D721Med (cell line): ENCODE data around the gene CPNE5.

ENCODE experiments used
- DNase-seq: peaks from one replicate; pipeline ENCODE4 v3.0.0; 2011; ENCODE audit warnings: low spot score; ENCODE audit not compliant: insufficient read length
- FAIRE-seq: peaks from 2 replicates; lab custom pipeline; 2011; peaks lifted over from hg19 to GRCh38; lab: Jason Lieb, UNC
- TF ChIP-seq, protein P1 (sequence below): IDR thresholded peaks from 2 replicates; pipeline ENCODE4 v1.5.1; 2012; ENCODE audit warnings: mild to moderate bottlenecking, control low read depth; ENCODE audit not compliant: insufficient read depth; ENCODE audit errors: missing control alignments

CPNE5 gene

DNA sequence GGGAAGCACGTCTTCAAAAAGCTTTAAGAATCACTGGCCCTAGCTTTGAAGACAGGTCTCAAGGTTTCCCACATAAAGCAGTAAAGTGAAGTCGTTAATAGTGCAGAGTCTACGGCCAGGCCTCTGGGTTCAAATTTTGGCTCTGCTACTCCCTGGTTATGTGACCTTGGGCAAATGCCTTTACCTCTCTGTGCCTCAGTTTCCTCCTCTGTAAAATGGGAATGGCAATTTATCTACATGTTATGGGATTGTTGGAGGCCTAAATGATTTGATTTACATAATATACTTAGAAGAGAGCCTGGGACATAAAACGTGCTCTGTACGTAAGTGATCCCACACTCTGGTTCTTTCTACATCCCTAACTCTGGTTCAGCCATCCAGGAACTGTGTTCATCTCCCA, 32.1 kb downstream of the CPNE5 start:
- TF ChIP-seq, protein P1, sequence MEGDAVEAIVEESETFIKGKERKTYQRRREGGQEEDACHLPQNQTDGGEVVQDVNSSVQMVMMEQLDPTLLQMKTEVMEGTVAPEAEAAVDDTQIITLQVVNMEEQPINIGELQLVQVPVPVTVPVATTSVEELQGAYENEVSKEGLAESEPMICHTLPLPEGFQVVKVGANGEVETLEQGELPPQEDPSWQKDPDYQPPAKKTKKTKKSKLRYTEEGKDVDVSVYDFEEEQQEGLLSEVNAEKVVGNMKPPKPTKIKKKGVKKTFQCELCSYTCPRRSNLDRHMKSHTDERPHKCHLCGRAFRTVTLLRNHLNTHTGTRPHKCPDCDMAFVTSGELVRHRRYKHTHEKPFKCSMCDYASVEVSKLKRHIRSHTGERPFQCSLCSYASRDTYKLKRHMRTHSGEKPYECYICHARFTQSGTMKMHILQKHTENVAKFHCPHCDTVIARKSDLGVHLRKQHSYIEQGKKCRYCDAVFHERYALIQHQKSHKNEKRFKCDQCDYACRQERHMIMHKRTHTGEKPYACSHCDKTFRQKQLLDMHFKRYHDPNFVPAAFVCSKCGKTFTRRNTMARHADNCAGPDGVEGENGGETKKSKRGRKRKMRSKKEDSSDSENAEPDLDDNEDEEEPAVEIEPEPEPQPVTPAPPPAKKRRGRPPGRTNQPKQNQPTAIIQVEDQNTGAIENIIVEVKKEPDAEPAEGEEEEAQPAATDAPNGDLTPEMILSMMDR, result no peak
- DNase-seq, result no peak
- FAIRE-seq, result no peak

DNA sequence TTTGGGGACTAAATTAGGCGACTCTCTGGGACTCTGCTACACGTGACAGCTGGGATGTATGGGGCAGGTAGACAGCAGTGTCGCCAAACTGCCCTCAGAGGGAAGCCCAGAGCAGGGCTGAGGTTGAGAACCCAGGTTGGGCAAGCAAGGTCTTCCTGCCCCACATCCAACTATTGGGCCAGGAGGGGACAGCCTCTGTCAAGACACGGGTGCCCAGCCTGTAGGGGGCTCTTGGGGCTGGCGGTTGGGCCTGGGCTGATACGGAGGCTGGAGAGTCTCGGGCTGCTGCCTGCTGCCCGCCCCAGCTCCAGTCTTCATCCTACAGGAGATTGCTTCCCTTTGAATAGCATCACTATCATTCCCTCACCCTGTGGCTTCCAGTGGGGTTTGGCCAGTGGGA, 33.3 kb downstream of the CPNE5 start:
- TF ChIP-seq, protein P1, result no peak
- no peak for FAIRE-seq
- no peak for DNase-seq

DNA sequence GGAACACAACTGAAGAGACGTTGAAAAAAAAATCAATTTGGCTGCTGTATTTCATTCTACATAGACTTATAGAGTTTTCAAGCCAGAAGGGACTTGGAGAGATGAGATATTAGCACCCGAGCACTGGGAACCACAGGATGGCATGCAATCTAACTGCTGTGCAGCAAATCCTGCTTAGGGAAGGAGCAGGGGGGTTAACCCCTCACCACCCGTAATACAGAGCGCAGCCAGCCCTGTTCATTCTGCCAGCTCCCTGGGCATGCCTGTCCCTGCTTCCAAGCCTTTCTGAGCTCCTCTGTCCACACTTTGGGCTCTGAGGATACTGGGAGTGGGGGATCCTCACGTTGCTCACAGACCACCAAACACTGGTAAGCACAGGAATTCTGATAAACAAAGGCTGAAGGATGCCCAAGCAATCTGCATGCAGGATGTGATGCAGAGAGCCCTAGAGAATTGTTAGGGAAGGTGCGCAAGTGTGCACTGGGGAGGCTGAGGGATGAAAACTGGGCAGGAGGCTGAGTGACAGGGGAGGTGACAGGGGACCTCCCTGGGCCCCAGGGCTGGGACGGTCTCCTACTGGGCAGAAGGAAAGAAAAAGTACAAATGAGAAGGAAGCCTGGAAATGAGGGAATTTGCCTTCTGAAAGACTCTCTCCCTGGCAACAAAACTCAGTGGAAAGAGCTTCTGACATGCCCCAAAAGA, 34.0 kb downstream of the CPNE5 start:
- peak; percentile 87 for DNase-seq
- TF ChIP-seq, protein P1, result no peak
- FAIRE-seq, result no peak

DNA sequence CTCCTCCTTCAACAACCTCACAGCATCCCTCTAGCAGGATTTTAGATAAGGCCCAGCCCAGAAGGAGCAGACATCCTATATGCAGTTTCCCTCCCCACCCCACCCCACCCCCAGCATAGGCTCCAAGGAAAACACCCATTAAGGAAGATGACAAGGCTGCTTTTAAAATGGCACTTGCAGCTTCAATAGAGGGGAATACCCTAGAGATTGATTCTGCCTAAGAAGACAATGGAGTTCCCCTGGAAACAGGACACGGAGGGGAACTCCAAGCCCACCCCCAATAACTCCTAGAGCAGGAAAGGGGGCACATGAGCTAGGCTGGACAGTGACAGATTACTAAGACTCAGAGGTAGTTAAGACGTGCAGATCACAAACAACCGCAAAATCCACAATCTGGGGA, 34.7 kb downstream of the CPNE5 start:
- TF ChIP-seq, protein P1, result no peak
- DNase-seq, result no peak
- no peak for FAIRE-seq

DNA sequence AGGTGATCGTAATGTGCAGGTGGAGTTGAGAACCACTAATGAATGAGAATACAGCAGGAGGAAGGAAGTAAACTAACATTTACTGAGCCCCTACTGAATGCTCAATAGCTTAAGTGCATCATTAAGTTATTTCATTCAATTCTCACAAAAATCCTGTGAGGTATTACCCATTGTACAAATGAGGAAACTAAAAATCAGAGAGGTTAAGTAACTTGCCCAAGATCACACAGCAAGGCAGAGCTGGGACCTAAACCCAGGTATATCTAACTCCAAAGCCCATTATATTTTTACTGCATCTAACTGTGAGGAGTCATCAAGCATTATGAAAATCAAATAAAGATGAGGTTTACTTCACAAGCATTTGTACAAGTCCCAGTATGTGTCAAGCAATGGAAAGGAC, 35.3 kb downstream of the CPNE5 start:
- TF ChIP-seq, protein P1, result no peak
- FAIRE-seq, result no peak
- no peak for DNase-seq

DNA sequence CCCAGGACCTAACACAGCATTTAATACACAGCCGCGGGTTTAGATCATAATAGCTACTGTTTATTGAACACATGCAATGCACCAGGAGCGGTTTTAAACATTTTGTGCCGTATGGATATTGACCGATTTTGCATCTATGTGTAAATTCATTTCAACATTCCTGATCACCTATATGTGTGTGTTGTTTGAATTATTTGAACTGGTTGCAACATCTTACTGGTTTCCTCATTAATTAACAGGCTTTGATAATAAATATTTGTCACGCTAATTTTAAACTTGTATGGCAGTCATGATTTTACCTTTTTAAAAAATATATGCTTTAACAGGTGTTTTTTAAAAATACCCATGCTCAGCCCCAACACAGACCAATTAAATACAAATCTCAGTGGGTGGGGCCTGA, 35.8 kb downstream of the CPNE5 start:
- TF ChIP-seq, protein P1, result no peak
- DNase-seq, result no peak
- no peak for FAIRE-seq
